NCI-H187 (cell line): ENCODE results near the gene VSNL1.

Source experiments
- DNase-seq, 2 experiments: peaks; one replicate each; lab custom pipeline; 2025; lab: John Stamatoyannopoulos, UW

Gene VSNL1

GRCh38 chr2:17614174-17614930, 73.9 kb downstream of the VSNL1 start:
- DNase-seq = no peak

DNA sequence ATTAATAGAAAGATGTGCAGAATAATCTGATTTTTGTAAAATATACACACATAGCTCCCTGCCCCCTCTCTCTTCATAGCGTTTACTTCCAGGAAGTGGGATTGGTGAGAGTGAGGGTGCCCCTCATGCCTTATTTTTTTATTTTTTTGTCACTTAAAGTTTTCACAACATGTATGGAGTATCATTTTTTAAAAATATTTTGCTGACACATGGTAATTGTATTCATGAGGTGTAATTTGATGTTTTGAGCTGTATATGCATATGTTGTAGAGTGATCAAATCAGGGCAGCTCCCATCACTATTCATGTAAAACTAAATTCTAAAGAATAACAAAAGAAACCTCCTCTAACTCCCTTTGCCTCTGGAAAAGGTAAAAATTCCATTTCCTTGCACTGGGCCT, 74.7 kb downstream of the VSNL1 start:
- DNase-seq = no peak

- no peak for DNase-seq
Measured at GRCh38 chr2:17615728-17616351, 75.3 kb downstream of the VSNL1 start.

GRCh38 chr2:17616405-17616804, 75.9 kb downstream of the VSNL1 start:
- DNase-seq = no peak

DNA sequence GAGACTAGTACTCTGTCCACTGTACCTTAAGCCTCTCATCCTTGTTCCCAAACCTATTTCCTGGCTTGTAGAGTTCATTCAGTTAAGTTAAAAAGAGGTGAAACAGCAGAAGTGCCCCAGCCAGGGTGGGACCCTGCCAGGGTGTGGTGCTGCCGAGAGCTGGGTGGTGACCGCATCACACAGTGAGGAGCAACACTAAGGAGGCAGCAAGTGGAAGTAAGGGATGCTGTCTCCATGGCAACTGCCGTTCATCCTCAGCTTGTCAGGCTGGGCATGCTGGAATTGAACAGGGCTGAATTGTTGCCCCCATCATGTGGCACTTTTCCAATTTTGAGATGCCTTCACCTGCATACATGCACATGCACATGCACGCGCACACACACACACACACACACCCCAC, 77.0 kb downstream of the VSNL1 start:
- no peak for DNase-seq

- DNase-seq = no peak
Measured at GRCh38 chr2:17617955-17618354, 77.5 kb downstream of the VSNL1 start.

DNA sequence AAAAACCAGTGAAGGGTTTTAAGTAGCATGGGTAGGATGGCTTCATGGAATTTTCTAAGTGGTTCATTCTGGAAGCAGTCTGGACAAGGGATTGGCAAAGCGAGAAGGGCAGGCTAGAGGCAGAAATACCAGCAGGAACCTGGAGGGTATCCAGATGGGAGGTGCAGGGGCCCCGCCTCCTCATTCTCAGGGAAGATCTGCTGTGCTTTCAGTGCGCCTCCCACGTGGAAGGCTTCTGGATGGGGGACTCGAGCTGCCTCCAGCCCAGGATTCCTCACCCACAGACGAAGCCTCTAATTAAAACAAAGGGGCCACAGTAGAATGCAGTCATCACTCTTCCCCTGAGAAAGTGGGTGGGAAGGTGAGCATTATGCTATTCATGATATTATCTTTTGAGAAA, 79.8 kb downstream of the VSNL1 start:
- DNase-seq = no peak

DNA sequence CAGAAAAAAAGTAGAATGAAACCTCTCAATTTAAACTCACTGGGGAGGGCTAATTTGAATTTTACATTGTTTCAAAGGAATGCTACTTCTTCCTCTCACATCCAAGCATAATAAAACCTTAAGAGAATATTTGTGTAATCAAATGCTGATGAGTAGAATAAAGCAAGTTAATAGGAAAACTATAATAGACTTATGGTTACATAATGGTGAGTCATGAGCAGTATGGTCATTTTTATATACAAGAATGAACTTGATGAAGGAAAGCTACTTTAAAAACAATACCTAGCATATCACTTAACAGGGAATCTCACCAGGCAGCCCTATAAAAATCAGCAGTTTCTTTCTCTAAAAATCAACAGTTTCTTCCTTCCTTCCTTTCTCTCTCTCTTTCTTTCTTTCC, 80.3 kb downstream of the VSNL1 start:
- DNase-seq = no peak

GRCh38 chr2:17621781-17622180, 81.3 kb downstream of the VSNL1 start:
- no peak for DNase-seq

DNA sequence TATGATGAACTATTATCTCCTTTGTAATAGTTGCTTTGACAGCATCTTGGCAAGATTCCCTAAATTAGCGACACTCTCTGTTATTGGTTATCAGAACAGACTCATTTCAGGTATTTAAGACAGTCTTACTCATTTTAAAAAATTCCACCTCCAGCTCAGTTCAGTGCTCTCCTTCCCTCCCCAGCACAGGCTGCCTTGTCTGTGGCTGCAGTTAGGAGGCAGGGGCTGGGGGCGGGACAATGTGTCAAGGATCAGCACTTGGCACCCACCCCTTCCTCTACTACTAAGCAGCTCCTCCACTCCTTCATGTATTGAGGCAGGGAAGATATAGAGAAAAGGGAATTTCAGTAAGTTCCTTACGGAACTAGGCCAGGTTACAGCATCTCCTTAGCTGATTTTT, 85.0 kb downstream of the VSNL1 start:
- no peak for DNase-seq

DNA sequence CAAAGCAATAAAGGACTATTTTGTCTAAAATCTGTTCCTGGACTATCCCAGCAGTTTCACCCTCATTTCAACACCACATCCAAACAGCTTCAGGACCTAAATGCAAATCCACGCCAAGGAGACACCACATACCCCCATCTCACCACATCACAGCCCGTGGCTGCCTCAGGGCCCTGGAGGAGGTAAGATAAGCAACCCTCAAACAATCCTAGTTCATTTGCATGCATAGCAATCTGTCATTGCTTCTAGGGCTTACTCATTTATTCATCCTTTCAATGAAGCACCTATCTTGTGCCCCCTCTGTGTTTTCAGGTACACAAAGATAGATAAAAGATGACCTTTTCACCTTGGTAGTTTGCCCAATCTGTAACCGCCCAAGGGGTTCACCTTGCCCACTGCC, 86.5 kb downstream of the VSNL1 start:
- no peak for DNase-seq

DNA sequence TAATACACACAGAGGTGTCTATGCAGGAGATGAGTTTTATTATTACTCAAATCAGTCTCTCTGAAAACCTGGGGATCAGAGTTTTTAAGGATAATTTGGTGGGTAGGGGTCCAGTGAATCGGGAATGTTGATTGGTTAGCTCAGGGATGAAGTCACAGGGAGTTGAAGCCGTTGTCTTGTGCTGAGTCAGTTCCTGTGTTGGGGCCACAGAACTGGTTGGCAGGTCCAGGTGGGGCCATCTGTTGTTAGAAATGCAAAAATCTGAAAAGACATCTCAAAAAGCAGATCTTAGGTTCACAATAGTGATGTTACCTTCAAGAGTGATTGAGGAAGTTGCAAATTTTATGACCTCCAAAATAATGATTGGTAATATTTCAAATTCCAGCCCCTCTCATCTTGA, 86.9 kb downstream of the VSNL1 start:
- no peak for DNase-seq

- DNase-seq = no peak
Measured at GRCh38 chr2:17628349-17629261, 88.1 kb downstream of the VSNL1 start.

DNA sequence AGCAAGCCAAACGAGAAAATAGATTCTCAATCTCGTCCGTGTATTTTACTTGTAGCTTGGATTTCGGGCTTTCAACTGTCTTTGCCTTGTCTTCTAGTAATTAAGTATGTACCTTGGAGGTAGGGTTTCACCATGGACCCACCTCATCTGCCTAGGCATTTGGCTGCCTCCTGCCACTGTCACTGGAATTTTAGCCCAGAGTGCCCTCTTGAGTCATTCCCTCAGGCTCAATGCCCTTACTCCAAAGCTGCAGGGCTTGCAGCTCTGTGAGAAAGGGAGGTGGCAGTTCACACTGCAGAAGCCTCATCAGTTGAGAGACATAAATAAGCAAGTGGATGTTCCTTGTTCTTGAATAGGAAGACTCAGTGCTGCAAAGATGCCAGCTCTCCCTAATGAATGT, 89.6 kb downstream of the VSNL1 start:
- DNase-seq = no peak

GRCh38 chr2:17634997-17635396, 94.5 kb downstream of the VSNL1 start:
- no peak for DNase-seq

- DNase-seq = no peak
Measured at GRCh38 chr2:17636257-17636656, 95.8 kb downstream of the VSNL1 start.

GRCh38 chr2:17637131-17637906, 96.8 kb downstream of the VSNL1 start:
- no peak for DNase-seq

DNA sequence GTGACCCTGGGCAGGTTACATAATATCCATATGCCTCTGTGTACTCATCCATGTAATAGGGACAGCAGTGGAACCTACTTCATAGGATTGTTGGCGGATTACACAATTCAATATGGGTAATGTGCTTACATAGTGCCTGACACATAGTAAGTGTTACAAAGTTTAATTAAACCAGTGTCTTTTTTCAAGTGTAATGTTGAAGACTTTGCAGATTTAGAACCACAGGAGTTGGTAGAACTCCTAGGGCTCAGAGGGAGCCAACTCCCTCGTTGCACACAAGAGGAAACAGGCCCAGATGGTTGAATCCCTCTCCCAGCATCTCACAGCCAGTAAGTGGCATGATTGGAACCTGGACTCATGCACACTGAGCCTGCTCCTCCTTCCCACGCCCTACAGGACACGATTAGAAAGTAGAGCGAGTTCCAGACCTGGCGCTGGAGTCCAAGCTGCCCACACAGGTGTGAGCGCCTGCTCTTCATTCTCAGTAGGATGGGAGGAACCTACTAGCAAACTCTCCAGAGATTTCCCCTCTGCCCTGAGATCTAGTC, 97.8 kb downstream of the VSNL1 start:
- DNase-seq = no peak

DNA sequence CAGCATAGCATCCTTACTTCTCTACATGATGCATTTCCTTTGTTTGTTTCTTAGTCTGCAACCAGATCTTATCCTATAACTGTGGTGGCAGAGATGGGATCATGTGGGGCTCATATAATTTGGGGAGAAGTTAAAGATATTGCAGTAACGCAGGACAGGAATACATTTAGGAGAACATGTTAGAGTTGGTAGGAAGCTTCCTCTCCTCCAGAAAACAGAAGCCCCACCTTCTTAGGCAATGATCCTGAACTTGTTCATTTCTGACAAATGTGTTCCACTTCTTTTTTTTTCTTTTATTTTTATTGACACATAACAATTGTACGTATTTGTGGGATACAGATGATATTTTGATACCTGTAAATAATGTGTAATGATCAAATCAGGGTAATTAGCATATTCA, 99.9 kb downstream of the VSNL1 start:
- no peak for DNase-seq

DNA sequence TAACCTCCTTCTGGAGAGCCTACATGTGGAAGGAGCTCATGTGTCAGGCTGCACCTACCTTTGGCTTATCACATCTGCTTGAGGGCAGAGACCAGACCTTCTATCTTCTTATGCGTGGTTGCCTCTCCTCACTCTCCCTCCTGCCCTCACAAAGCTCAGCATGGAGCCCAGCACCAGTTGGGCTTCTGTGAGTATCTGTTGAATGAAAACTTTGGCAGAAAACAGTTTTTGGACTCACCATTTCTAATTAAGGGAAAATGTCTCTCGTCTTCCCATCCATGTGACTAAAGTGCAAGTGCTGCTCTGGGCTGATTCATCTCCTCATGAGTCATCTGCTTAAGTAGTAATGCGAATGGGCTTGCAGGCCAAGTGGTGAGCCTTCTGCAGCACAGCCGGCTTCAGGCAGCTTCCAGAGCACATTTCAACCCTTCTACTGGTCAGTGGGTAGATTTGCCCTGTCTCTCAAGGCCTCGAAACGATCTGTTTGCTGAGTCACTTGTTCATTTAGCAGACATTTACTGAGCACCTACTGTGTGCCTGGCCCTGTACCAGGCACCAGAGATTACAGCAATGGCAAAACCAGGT, 102.6 kb downstream of the VSNL1 start:
- no peak for DNase-seq

DNA sequence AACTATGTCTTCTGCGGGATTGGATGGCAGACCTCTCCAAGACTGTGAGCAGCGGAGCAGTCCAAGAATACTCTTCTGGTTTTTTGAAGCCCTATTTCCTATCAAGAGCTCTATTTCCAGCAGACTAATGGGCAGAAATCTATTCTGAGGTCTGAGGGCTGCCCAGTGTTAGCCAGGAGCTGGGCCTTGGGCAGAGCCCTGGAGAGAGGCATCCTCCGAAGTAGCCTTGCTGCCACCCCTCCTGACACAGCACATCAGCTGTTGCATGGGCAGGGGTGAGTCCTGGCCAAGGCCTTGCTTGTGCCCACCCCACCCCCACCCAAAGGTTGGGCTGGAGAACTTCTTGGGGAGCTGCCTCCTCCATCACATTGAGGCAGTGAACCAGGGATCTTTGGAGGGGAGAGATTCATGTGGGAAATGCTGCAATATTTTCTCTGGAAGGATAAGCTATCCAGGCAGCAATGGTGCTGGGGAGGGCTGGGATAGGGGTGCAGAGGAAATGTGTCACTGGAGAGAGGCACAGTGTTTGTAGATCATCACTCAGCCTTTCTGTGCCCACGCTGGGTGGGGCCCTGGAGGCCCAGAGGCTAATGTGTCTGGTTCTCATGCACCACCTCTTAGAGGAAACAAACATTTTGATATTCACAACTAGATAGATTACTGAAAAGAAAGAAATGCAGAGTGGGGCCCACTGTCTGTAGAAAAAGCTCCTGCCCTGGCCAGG, 104.7 kb downstream of the VSNL1 start:
- no peak for DNase-seq
